ENCODE data around the gene INSRR. TPM values are rescaled to one million over a fixed set of nuclear protein-coding genes. Genes with fewer than 3 reads are reported as not detected.

Gene INSRR
- total and polyA plus RNA-seq, 2 of the 8 experiments (the other 6 are each of a cell fraction or from before 2014, with no cell fraction given): 0.02 TPM; not detected in 1

DNA sequence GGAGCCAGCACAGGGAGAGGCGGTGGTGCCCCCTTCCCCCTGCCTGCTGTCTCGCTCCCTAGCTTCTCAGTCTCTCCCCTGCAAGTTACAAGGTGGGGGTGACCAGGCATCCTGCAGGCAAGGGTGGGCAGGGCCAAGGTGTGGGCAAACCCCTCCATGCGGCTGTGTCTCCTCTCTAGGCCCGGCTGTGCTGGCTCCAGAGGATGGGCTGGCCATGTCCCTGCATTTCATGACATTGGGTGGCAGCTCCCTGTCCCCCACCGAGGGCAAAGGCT lies 16.4 kb upstream of the INSRR start:
- no peaks in the 10 kb centered on the region for H3K79me2 ChIP-seq (ENCODE audit: control insufficient read depth in 1 of 2, insufficient read depth in 2 of 2, low read length in 2 of 2)
- H2AFZ ChIP-seq (ENCODE audit: low read length): no peak overlapping the region
- no peak overlapping the region for H3K4ac ChIP-seq (replicated peaks; ENCODE audit: insufficient read length, low read depth, low read length)
- no peak overlapping the region for H2BK5ac ChIP-seq (ENCODE audit: low read depth, low read length)
- no peak overlapping the region for H2BK15ac ChIP-seq (ENCODE audit: low read length)
- H2AK5ac ChIP-seq (ENCODE audit: low read depth, low read length): no peak overlapping the region
- no peak overlapping the region for H2BK120ac ChIP-seq (replicated peaks; ENCODE audit: low read depth, low read length)
- no peaks in the 10 kb centered on the region for H3K79me1 ChIP-seq (ENCODE audit: low read depth, low read length)
- DNase-seq (ENCODE audit: low read depth in 1 of 2, low spot score in 2 of 2) (no peak), FAIRE-seq (no peak)
- H3K27ac ChIP-seq (ENCODE audit: low read depth, low read length): no peak overlapping the region
- H3K56ac ChIP-seq (replicated peaks; ENCODE audit: insufficient read length, low read depth, low read length): no peak overlapping the region
- ChIA-PET POLR2A (ENCODE audit: partially characterized antibody) (interaction anchor here (1.2 to 2.1 kb wide), 3 partner anchors 12 to 109 kb away, joined by 4 to 7 read pairs (median 5); partner anchors contain the start of genes NTRK1 and PRCC), CTCF (ENCODE audit: partially characterized antibody) (interaction anchor here (0.7 to 31.4 kb wide), 11 partner anchors 14 to 185 kb away, joined by 3 to 719 read pairs (median 11); partner anchors contain the start of genes INSRR, NTRK1 and PEAR1)
- H4K8ac ChIP-seq (ENCODE audit: extremely low read depth, insufficient read depth, low read length): 0 out of 2 replicates have a peak overlapping the region, but pooled peaks have one; percentile 5
- H3K9me3 ChIP-seq (ENCODE audit: insufficient read depth in 2 of 2, low read depth in 1 of 2, low read length in 1 of 2): no peaks in the 10 kb centered on the region
- peaks cover 0 to 3% of the 10 kb centered on the region in 2 experiments for H4K20me1 ChIP-seq (replicated peaks in 1 of 2; ENCODE audit: control insufficient read depth in 1 of 2, insufficient read depth in 2 of 2, low read length in 2 of 2)
- no peak overlapping the region for H3K18ac ChIP-seq (ENCODE audit: extremely low read depth, low read length)
- H3K23ac ChIP-seq (ENCODE audit: insufficient read length): no peak overlapping the region
- H3K27me3 ChIP-seq (replicated peaks in 1 of 4; ENCODE audit: control insufficient read depth in 3 of 4, extremely low read depth in 1 of 4, insufficient read depth in 3 of 4, low read length in 3 of 4): peaks cover 0 to 41% (median 17%) of the 10 kb centered on the region in 4 experiments; a peak in 6 of 7 replicates
- H3K4me3 ChIP-seq (ENCODE audit: extremely low read depth in 1 of 4, insufficient read depth in 2 of 4, low read depth in 3 of 4, low read length in 4 of 4): no peak overlapping the region
- H4K91ac ChIP-seq (replicated peaks; ENCODE audit: insufficient read length, low read length): no peak overlapping the region
- H3K9ac ChIP-seq (replicated peaks in 1 of 4; ENCODE audit: extremely low read depth in 1 of 4, low read depth in 3 of 4, low read length in 3 of 4): no peak overlapping the region
- WGBS, 2 experiments (ENCODE audit: extremely low coverage in 1 of 2, insufficient coverage in 1 of 2, insufficient read length in 1 of 2, insufficient replicate concordance in 2 of 2, low coverage in 1 of 2, low lambda C conversion rate in 2 of 2, missing lambda C conversion rate in 1 of 2): 89% methylated on average over 3 of the region's 5 CpGs; no CpG with 5 or more reads in 1 of the 2 experiments
- no peak overlapping the region for H2BK12ac ChIP-seq (ENCODE audit: low read depth, low read length)
- H4K5ac ChIP-seq (ENCODE audit: insufficient read length, low read depth, low read length): no peak overlapping the region
- no peak overlapping the region for H3K14ac ChIP-seq (ENCODE audit: insufficient read length)
- H3K36me3 ChIP-seq (ENCODE audit: control insufficient read depth in 2 of 4, insufficient read depth in 4 of 4, low read length in 3 of 4): no peaks in the 10 kb centered on the region
- no peaks in the 10 kb centered on the region; the same call in 1 of the 2 replicates for H3K23me2 ChIP-seq (ENCODE audit: low read depth, low read length)
- H3K4me2 ChIP-seq (ENCODE audit: insufficient read depth in 1 of 2, low read depth in 2 of 2, low read length in 2 of 2): no peak overlapping the region
- H3K4me1 ChIP-seq (replicated peaks in 1 of 4; ENCODE audit: control insufficient read depth in 3 of 4, insufficient read depth in 4 of 4, low read length in 3 of 4): peaks cover 0 to 2% (median 1%) of the 10 kb centered on the region in 4 experiments; a peak in 4 of 7 replicates
- 0 out of 2 replicates have a peak overlapping the region, but pooled peaks have one; percentile 48 for H2BK20ac ChIP-seq (ENCODE audit: low read length)
- TF ChIP-seq KDM4A (IDR thresholded peaks at IDR 0.05; ENCODE audit: low read depth, low read length, severe bottlenecking): no peak
- no peak for TF ChIP-seq TBP (IDR thresholded peaks at IDR 0.05; ENCODE audit: low read depth, low read length)
- TF ChIP-seq HDAC2 (IDR thresholded peaks at IDR 0.05; ENCODE audit: borderline replicate concordance in 1 of 2, low read depth in 2 of 2, low read length in 2 of 2): no peak
- TF ChIP-seq MAFK (IDR thresholded peaks at IDR 0.05; ENCODE audit: low read depth, low read length): no peak
- no peak for TF ChIP-seq SIN3A (conservative IDR thresholded peaks at IDR 0.05 in 1 of 2, IDR thresholded peaks at IDR 0.05 in 1 of 2; ENCODE audit: low read depth in 1 of 2, low read length in 2 of 2)
- no peak for TF ChIP-seq RAD21 (IDR thresholded peaks at IDR 0.05 in 1 of 2, conservative IDR thresholded peaks at IDR 0.05 in 1 of 2; ENCODE audit: low read depth in 2 of 2, low read length in 2 of 2)
- no peak for TF ChIP-seq SIRT6 (IDR thresholded peaks at IDR 0.05; ENCODE audit: low read length)
- no peak for TF ChIP-seq KDM5A (IDR thresholded peaks at IDR 0.05; ENCODE audit: low read length)
- TF ChIP-seq BACH1 (IDR thresholded peaks at IDR 0.05; ENCODE audit: low read length): no peak
- no peak for TF ChIP-seq CREB1 (IDR thresholded peaks at IDR 0.05)
- TF ChIP-seq EZH2 (IDR thresholded peaks at IDR 0.05; ENCODE audit: low read depth, low read length, severe bottlenecking): no peak
- no peak for TF ChIP-seq SAP30 (IDR thresholded peaks at IDR 0.05; ENCODE audit: insufficient read depth, insufficient replicate concordance, low read length)
- no peak for TF ChIP-seq SRF (IDR thresholded peaks at IDR 0.05; ENCODE audit: low read depth, low read length)
- TF ChIP-seq BCL11A (IDR thresholded peaks at IDR 0.05; ENCODE audit: low read depth in 2 of 2, low read length in 2 of 2): no peak
